Putamen (tissue), 1 donor: ENCODE data around the gene OTOP3.
"Not testable (repeated sequence)": the region's sequence is repeated elsewhere in the genome, so short reads cannot be mapped to it uniquely, and the experiment has no call there.

ENCODE experiments used
- DNase-seq: peaks from one replicate; pipeline ENCODE4 v3.0.0-alpha.2; 2016; ENCODE audit warnings: low spot score

OTOP3 gene

DNA sequence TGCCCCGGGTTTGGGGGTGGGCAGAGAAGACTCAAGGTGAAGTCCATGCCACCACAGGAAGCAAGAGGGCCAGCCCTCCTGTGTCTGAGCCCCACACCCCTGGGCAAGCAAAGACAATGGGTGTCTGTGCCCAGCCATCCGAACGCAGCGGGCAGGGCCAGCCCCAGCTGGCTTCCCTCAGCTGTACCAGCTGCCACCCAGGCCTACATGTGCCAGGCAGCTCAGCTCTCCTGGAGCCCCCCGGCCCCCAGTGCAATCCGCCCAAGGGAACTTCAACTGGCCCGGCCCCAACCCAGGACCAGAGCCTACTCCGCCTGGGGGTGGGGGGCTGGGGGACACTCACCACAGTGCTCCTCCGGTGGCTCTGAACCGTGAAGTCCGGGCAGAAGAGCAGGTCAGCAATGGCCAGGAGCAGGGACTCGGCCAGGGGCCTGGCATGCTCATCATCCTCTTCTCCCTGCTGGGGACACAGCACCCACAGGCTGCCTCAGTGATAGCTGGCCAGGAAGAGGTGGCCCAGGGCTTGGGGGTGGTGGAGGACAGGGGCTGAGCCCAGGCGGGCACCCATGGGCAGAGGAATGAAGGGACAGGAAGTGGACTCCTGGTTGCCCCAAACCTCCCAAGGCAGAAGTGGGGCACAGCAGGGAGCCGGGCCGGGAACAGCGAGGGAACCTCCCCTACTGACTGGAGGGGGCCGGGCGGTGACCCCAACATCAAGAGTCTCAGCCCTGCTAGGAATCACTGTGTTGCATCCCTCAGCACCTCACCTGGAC, 27.1 kb downstream of the OTOP3 start:
- peak; percentile 79 for DNase-seq

DNA sequence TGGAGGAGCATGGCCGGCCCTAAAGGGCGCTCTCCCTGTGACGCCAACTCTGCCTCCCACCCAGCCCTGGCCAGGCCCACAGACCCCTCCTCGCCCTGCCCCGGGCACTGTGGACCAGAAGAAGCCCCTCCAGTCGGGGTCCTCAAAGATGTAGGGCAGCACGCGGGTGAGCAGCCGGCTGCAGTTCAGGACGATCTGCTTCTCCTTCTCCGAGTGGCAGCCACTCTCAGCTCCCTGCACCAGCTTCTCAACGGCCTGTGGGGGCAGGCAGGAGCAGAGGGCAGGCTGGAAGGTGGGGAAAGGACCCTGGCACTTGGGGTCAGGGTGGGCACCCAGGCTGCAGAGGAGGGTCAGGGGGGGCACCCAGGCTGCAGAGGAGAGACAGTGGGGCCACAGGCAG, 28.0 kb downstream of the OTOP3 start:
- no peak for DNase-seq

DNA sequence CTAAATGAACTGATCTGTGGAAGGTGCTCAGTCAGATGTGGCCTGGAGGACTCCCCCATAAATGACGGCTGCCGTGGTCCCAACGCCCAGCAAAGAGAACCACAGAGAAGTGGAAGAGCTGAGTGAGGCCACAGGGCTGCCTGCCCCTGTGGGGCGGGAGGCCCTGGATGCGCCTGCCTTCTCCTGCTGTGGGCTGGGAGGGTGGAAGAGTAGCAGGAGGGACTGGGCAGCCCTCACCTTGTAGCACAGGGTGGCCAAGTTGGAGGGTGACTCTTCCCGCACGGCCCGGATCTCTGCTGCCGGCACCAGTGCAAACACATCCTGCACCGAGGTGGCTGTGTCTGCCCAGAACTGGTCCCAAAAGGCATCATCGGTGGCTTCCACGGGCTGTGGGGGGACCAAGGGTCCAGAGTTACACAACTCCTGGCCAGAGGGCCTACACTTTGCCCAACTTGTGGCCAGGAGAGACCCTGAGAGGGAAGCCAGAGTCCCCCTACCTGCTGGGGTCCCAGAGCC, 28.6 kb downstream of the OTOP3 start:
- no peak for DNase-seq

DNA sequence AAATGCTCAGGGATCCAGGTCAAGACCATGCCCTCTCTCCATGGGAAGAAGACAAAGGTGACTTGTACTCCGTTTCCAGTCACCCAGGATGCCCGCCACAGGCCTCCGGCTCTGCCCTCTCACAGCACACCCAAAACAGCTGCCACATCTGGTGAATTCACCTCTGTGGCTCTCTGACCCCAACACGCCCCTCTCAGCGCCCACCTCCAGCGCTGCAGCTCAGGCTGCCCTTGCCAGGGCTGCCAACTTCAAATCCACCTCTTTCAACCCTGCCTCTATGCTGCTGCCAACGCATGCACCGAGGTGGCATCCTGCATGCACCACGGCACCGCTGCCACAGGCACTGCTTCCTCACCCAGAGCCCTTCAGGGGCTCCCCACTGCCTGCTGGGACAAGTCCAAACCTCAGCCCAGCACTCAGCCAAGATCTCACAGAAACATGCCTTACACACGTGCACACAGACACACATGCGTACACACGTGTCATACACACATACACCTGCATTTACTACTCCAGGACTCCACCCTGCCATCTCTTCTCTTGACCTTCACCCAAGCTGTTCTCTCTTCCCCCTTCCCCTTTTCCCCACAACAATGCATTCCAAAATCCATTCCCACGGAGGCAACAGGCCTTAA, 29.4 kb downstream of the OTOP3 start:
- no peak for DNase-seq

DNA sequence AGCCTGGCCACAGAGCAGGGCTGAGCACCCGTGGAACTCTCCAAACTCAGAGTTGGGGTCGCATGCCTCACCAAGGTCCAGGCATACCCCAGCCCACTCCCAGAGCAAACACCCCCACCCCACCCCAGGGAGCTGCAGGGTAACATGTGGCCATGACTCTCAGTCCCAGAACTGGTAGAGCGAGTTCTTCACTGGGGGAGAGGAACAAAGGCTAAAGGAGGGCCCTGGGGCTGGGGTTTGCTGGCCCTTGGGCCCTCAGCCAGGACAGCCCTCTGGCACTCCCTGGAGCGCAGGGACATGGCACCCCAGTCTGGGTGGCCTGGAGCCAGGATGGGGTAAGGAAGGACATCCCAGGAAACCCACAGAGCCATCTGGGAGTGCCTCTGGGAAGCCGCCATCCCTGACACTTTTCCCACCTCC, 32.7 kb downstream of the OTOP3 start:
- DNase-seq = no peak

DNA sequence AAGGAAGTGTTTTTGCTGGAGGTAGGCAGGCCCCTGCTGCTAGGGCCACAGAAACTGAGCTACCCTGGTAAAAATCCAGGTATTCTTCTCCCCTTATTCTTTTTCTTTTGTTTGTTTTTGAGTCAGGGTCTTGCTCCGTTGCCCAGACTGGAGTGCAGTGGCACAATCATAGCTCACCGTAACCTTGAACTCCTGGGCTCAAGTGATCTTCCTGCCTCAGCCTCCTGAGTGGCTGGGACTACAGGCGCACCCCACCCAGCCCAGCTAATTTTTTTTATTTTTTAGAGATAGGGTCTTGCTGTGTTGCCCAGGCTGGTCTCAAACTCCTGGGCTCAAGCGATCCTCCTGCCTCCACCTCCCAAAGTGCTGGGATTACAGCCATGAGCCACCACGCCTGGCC, 33.8 kb downstream of the OTOP3 start:
- DNase-seq = not testable (repeated sequence)

DNA sequence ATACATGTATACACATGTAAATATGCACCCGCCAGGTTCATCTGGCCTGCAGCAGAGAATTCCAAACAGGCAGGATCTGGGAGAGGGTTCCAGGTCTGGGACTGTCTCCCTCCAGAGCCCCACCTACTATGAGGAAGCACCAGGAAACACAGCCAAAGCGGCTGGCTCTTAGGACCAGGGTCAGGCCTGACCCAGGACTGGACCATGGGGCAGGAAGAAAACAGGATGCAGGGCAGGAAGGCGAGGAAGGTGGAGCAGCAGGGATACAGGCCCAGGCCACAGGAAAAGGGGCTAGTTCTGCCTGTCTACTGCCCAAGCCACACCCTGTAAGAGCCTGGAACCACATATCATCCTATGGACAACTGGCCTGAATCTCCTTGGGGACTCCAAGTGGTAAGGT, 34.7 kb downstream of the OTOP3 start:
- DNase-seq = no peak

DNA sequence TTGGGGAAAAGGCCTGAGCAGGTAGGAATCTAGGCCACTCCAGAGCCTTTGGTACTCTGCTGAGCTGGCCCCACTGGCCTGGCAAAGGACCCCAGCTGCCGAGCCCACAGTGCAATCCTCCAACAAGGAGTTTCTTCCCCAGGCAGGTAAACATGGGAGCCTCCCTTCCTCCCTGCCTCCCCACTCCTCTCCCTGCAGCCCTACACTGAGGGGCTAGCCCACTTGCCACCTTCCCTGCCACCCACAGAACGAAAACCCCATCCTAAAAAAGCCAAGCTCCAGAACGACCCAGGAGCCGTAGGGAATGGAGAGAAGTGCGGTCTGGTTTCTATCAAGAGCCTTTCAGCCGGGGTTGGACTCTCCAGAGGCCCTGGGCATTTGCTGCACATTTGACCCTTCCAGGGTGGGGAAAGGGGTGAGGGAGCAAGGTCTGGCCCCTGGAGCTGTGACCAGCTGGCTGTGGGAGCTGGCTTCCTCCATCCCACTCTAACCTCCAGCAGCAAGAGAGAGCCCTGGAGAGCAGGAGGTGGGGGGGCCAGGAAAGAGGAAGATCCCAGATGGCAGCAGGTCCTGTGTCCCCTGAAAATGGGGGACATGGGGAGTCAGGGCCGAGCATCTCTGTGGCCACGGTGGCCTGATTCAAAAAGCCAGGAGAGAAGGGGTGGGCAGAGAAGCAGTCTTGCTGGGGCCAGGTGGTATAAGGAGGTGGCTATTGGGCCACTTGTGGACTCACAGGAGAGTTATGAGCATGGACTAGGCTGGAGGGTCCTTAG, 35.6 kb downstream of the OTOP3 start:
- no peak for DNase-seq

DNA sequence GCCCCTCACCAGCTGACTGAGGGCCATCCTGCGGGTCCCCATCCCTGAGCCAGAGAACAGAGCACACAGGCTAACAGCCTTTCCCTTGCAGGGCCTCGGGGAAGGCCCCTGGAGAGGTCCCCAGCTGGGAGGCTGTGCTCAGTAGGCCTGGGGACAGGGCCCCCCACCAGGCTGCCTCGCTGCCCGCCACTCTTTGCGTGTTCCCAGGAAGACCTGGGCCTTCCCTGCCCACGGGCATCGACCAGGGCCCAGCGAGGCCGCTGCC, 36.1 kb downstream of the OTOP3 start:
- DNase-seq = no peak

DNA sequence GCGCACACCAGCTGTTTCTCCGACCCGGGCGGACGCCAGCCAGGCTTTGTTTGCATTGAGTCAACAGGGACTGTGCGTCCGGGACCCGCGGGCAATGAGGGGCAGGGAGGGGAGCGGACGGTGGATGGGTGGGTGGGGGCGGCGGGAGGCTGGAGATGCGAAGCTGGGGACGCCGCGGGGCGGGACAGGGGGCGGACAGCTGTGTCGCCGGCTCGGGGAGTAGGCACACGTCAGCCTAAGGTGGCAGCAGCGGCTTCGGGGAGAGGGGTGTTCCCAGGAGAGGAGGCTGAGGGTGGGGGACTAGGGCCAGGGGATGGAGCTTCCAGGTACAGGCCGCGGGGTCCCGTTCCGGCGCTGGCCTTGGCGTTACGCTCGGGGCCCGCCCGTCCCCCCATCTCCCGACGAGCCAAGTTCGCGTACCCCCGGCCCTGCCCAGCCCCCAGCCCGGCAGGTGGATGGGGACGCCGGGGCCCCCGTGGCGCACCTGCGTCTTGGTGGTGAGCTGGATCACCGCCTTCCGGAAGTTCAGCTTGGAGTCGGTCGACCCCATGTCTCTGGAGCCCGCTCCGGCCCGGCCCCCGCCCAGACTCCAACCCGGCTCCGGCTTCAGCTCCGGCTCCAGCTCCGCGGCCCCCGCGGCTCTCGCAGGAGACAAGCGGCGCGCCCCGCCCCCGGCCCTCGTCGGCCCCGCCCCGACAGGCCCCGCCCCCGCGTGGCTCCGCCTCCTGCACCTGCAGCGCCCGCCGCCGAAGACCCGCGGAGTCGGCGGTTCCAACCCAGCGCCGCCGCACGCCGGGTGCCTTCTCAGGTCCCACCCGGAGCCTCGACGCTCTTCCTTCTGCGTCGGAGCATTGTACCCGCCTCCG, 36.6 kb downstream of the OTOP3 start, which contains the start of gene HID1:
Gene HID1, minus strand, starts transcription at position 653 of the 866 bp plus-strand sequence. Its CDS starts 103 bp downstream, at position 550.
- peak; percentile 80 for DNase-seq

DNA sequence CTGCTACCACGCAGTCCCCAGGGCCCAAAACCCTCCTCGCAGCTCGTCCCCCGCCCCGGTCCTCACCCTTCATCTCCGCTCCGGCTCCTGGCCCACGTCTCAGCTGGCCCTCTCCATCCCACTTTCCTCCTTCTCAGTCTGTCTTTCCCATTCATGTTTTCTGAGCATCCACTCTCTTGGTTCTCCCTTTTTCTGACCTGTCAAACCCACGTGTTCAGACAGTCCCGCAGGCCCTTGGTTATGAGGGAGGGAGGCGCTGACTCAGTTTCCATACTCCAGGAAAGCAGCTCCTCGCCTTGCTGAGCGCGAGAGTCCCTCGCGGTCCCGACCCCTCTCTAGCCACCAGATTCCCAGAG, 37.3 kb downstream of the OTOP3 start:
- DNase-seq = no peak

DNA sequence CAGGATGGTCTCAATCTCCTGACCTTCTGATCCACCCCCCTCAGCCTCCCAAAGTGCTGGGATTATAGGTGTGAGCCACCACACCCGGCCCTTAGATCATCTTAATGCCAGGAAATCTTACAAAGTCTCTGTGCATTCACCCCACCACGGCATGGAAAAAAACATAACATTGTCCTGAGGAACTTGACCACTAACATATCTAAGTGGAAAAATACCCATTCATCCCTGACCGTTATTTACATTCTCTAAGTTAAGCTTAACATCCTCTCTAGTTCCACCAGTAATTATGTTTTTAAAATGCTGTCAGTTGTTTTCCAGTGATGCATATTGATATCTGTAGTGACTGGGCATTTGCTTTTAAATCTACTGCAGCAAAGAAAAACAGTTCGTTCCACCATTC, 40.2 kb downstream of the OTOP3 start:
- DNase-seq = no peak

DNA sequence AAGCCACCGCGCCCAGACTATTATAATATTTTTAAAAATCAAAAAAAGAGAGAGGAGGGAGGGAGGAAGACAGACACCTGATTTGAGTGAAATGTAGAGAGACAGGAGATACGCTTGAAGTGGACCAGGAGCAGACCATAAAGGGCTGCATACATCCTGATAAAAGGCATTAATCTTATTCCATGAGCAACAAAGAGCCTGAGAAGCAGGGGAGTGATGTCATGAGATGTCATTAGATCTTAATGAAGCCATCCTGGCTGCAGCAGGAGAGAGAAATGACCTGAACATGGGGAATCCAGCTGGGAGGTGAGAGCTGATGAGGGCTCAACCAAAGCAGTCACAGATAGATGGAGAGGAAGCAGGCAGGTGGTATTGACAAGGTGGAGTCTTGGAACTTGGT, 42.1 kb downstream of the OTOP3 start:
- DNase-seq = no peak

DNA sequence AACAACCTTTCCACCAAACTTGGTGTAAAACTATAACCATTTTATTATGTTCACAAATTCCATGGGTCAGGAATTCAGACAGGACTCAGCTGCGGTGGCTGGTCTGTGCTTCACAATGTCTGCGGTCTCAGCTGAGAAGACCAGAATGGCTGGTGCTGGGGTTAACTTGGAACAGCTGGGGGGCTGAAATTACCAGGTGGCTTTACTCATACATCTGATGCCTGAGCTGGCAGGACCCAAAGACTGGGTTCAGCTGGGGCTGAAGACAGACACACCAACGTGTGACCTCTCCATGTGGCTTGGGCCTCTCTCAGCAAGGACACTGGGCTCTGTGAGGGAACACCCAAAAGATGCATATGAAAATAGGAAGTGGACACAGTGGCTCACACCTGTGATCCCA, 42.5 kb downstream of the OTOP3 start:
- no peak for DNase-seq

DNA sequence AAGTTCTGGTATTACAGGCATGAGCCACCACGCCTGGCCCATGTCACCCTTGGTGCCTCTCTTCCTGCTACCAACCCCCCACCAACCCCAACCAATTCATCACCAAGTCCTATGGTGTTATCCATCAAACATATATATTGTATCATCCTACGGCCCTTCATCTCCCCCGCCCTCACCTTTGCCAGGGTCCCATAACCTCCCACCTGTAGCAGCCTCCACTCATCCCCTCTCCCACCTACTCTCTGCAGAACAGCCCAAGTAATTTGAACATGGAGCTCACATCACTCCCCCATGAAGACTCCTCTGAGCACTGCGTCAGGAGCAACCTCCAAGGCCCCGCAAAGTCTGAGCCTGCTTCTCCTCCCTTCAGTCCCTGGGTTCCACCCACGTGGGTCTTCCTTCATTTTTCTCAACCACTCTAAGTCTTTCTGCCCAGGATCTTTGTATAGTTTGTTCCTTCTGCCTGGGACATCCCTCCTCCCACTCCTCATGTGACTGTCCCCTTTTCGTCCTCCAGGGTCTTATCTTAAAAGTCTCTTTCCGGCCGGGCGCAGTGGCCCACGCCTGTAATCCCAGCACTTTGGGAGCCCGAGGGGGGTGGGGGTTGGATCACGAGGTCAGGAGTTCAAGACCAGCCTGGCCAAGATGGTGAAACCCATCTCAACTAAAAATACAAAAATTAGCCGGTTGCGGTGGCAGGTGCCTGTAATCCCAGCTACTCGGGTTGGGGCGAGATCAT, 43.9 kb downstream of the OTOP3 start:
- no peak for DNase-seq

DNA sequence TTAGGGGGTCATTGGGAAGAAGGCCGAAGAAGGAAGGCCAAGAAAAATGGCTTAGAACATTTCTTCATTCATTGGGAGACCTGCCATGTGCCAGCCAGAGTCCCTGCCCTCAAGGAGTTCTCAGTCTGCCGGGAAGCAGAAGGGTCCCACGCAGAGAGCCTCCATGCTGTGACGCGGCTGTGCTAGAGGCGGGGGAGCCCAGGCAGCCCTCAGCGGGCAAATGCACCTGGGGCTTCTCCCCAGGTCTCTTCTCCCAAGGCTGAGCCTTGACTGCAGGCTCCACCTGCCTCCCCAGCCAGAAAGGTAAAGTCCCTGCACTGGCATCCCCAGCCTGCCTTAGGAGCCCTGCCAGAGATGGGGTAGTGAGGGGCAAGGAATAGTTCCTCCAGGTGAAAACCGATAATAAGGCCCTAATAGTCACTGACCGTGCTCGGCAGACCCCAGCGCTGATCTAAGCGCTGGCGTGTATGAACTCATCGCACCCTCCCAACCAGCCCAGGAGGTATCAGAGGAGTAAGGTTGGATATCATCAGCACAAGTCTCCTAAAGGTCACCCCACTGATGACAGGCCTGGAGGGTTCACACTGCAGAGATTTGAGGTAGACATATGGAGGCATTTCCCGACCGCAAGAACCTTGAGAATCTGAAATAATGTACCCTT, 45.8 kb downstream of the OTOP3 start:
- DNase-seq = no peak

DNA sequence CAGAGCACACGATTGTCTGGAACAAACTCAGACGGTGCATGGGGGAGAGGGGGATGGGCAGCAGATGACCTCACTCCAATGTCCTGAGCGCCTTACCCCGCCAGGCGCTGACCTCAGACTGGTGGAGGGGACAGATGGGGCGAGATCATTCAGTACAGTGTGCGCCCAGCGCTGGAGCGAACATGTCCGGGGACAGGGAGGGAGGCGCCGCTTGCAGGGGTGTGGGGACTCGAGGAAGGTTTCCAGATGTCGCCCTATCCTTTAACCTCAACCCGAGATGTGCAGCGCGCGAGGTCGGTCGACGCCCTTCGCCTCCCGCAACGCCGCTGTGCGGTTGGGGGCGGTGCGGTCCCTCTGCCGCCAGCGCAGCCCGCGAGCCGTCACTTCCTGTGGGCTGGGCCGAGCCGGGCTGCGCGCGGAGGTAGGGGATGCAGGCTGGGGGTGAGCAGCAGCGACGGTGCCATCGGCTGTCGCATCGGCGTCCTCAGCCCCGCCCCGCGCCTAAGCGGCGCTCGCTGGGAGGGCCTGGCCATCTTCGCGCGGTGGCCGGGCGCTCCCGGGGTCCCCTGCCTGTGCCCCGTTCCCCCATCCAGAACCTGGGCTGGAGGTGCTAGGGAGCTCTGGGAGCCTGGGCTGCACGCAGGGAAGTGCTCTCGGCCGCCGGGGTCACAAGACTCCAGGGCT, 46.4 kb downstream of the OTOP3 start:
- DNase-seq = peak; percentile 91

DNA sequence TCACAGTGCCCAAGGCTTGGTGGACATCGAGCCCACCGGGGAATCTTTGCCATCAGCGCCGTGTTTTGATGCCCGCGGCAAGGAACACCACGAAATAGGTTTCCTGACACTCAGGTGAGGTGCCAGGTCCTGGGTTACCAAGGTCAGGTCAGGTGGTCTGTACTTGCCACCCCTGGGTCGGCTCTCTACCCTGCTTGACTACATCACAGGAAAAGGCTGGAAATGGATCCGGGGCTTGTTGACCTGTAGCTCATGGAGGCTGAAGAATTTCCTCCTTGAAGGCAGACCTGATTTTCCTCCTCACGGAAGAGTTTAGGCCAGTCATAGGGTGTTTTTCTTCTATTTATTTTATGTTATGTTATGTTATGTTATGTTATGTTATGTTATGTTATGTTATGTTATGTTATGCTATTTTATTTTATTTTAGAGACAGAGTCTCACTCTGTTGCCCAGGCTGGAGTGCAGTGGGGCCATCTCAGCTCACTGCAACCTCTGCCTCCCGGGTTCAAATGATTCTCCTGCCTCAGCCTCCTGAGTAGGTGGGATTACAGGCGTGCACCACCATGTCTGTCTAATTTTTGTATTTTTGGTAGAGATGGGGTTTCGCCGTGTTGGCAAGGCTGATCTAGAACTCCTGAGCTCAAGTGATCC, 47.1 kb downstream of the OTOP3 start:
- DNase-seq = not testable (repeated sequence)

DNA sequence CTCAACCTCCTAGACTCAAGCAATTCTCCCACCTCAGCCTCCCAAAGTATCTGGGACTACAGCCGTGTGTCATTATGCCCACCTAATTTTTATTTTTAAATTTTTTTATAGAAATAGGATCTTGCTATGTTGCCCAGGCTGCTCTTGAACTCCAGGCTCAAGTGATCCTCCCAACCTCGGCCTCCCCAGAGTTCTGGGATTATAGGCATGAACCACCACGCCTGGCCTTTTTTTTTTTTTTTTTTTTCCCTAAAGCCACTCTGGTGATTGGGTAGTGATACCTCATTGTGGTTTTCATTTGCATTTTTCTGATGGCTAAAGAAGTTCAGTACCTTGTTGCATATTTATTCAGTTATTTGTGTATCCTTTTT, 50.5 kb downstream of the OTOP3 start:
- DNase-seq = no peak

DNA sequence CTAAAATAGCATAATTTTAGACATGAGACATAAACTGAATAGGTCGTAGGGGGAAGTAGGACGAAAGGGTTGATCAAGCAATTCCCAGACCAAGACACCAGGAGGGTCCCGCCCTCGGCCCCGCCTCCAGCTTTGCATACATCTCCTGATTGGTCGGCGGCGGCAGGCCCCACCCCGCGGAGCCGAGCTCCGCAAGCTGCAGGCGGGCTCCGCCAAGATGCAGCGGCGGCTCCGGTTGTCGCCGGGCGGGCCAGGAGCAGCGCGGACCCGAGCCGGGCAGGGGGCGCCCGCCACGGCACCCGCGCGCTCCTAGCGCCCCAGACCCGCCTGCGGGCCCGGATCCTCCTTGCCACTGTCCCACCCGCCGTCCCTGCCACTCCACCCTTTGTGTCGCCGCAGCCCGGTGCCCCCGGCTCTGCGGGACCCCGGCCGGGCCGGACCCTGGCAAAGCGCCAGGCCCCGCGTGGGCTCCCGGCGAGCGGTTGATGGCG, 51.8 kb downstream of the OTOP3 start, which contains the start of gene CDR2L:
Gene CDR2L, plus strand, starts transcription at position 215 of the 491 bp plus-strand sequence. CDS start 412 bp downstream, outside the sequence.
- DNase-seq = peak; percentile 96
